IMR-90 (cell line): ENCODE results near the gene DISC1. TPM values are rescaled to one million over a fixed set of nuclear protein-coding genes. Genes with fewer than 3 reads are reported as not detected.

Experiments used
- ATAC-seq: fragments of 200-7000 bp; cut with Tn5 transposase; 2 replicates; pipeline ENCODE4 v1.9.1; 2020; ENCODE audit warnings: low read depth, mild to moderate bottlenecking, moderate library complexity
- BruUV-seq: library from RNA; stranded (reverse); fragments of 400-500 nt; replicated peaks from 2 replicates; lab custom pipeline; 2021; lab: Mats Ljungman, UMichigan
- CTCF ChIA-PET: fragments of 300-600 bp; formaldehyde crosslinking; extraction: SDS; loops from one replicate; lab custom pipeline; 2021; ENCODE audit warnings: antibody characterized with exemption; lab: Yijun Ruan, JAX
- POLR2A ChIA-PET: fragments of 300-600 bp; sonication (Branson Sonifier 250); formaldehyde crosslinking; loops from one replicate; lab custom pipeline; 2022; ENCODE audit warnings: antibody characterized with exemption; ENCODE audit not compliant: unreplicated experiment; lab: Charles Lee
- DNase-seq: peaks from one replicate; pipeline ENCODE4 v3.0.0; 2013
- H2AFZ ChIP-seq: replicated peaks from 2 replicates; pipeline ENCODE3; 2013; ENCODE audit warnings: low read length, mild to moderate bottlenecking; ENCODE audit not compliant: poor library complexity
- H2AK5ac ChIP-seq: 2 replicates; pipeline ENCODE4 v1.6.1; 2013; ENCODE audit warnings: low read depth, low read length, inconsistent platforms
- H2AK9ac ChIP-seq: replicated peaks from 2 replicates; pipeline ENCODE3; 2013; ENCODE audit warnings: mild to moderate bottlenecking, low read depth, low read length, moderate library complexity; ENCODE audit not compliant: poor library complexity
- H2BK120ac ChIP-seq: 2 replicates; pipeline ENCODE4 v1.6.1; 2013; ENCODE audit warnings: low read depth, low read length, inconsistent platforms
- H2BK15ac ChIP-seq: 3 replicates; pipeline ENCODE4 v1.6.1; 2013; ENCODE audit warnings: low read depth, low read length, inconsistent platforms
- H2BK20ac ChIP-seq: 2 replicates; pipeline ENCODE4 v1.6.1; 2013; ENCODE audit warnings: low read depth, mild to moderate bottlenecking, inconsistent platforms, low read length, moderate library complexity
- H2BK5ac ChIP-seq: 2 replicates; pipeline ENCODE4 v1.6.1; 2013; ENCODE audit warnings: mild to moderate bottlenecking, low read depth, low read length, inconsistent platforms; ENCODE audit not compliant: poor library complexity, severe bottlenecking
- H3K14ac ChIP-seq: replicated peaks from 2 replicates; pipeline ENCODE4 v1.6.1; 2013; ENCODE audit warnings: low read depth, low read length, inconsistent platforms
- H3K18ac ChIP-seq: 2 replicates; pipeline ENCODE4 v1.6.1; 2013; ENCODE audit warnings: low read depth, low read length, control low read depth
- H3K23ac ChIP-seq: 2 replicates; pipeline ENCODE4 v1.6.1; 2013; ENCODE audit warnings: low read depth, low read length, inconsistent platforms
- H3K27ac ChIP-seq: 2 replicates; pipeline ENCODE4 v1.5.1; 2013; ENCODE audit warnings: mild to moderate bottlenecking, control low read depth, low read length; ENCODE audit not compliant: insufficient read depth
- H3K27me3 ChIP-seq: 2 replicates; pipeline ENCODE4 v1.6.1; 2013; ENCODE audit warnings: low read length; ENCODE audit not compliant: control insufficient read depth, insufficient read depth
- H3K36me3 ChIP-seq: 2 replicates; pipeline ENCODE4 v1.6.1; 2013; ENCODE audit warnings: low read length, mixed read lengths; ENCODE audit not compliant: control insufficient read depth, insufficient read depth
- H3K4ac ChIP-seq: 2 replicates; pipeline ENCODE4 v1.6.1; 2013; ENCODE audit warnings: low read depth, low read length, inconsistent platforms
- H3K4me1 ChIP-seq: 2 replicates; pipeline ENCODE4 v1.6.1; 2013; ENCODE audit warnings: low read length, mixed read lengths; ENCODE audit not compliant: control insufficient read depth, insufficient read depth
- H3K4me2 ChIP-seq: 2 replicates; pipeline ENCODE4 v1.6.1; 2013; ENCODE audit warnings: low read depth, mild to moderate bottlenecking, control low read depth, low read length, moderate library complexity
- H3K4me3 ChIP-seq: 2 replicates; pipeline ENCODE4 v1.5.1; 2013; ENCODE audit warnings: low read depth, mild to moderate bottlenecking, control low read depth, low read length, moderate library complexity; ENCODE audit not compliant: insufficient read depth
- H3K56ac ChIP-seq: 2 replicates; pipeline ENCODE4 v1.6.1; 2013; ENCODE audit warnings: low read length, inconsistent platforms; ENCODE audit not compliant: insufficient read depth; ENCODE audit errors: extremely low read depth
- H3K79me1 ChIP-seq, 2 experiments: 2 replicates each; pipeline ENCODE4 v1.6.1; 2013; ENCODE audit warnings: low read length in 2 of 2, inconsistent platforms in 1 of 2, low read depth in 1 of 2
- H3K9ac ChIP-seq: 2 replicates; pipeline ENCODE4 v1.6.1; 2013; ENCODE audit warnings: low read depth, low read length, control low read depth
- H3K9me1 ChIP-seq: 2 replicates; pipeline ENCODE4 v1.6.1; 2013; ENCODE audit warnings: low read length, inconsistent platforms; ENCODE audit not compliant: insufficient read depth
- H3K9me3 ChIP-seq: 2 replicates; pipeline ENCODE4 v1.6.1; 2013; ENCODE audit warnings: low read length; ENCODE audit not compliant: control insufficient read depth, insufficient read depth
- H4K20me1 ChIP-seq: 2 replicates; pipeline ENCODE4 v1.6.1; 2013; ENCODE audit warnings: low read length, inconsistent platforms; ENCODE audit not compliant: insufficient read depth
- H4K5ac ChIP-seq: 2 replicates; pipeline ENCODE4 v1.6.1; 2013; ENCODE audit warnings: mild to moderate bottlenecking, low read depth, low read length, control low read depth
- H4K8ac ChIP-seq, 2 experiments: 2 replicates each; pipeline ENCODE4 v1.6.1; 2013; ENCODE audit warnings: low read depth in 2 of 2, low read length in 2 of 2, control low read depth in 1 of 2, inconsistent platforms in 1 of 2
- H4K91ac ChIP-seq: 2 replicates; pipeline ENCODE4 v1.6.1; 2013; ENCODE audit warnings: low read depth, low read length, inconsistent platforms; ENCODE audit not compliant: insufficient read depth
- BHLHE40 ChIP-seq: fragments of 150-350 bp; IDR thresholded peaks from 2 replicates; pipeline ENCODE4 v1.6.1; 2016; ENCODE audit warnings: mild to moderate bottlenecking, low read depth, low read length
- CEBPB ChIP-seq: IDR thresholded peaks from 2 replicates; pipeline ENCODE4 v1.6.1; 2012; ENCODE audit warnings: low read depth, low read length, improper control_type of control experiment
- CHD1 ChIP-seq: IDR thresholded peaks from 2 replicates; pipeline ENCODE4 v1.6.1; 2012; ENCODE audit warnings: low read depth, low read length, improper control_type of control experiment
- CTCF ChIP-seq: conservative IDR thresholded peaks from 2 replicates; pipeline ENCODE4 v1.5.1; 2012; ENCODE audit warnings: mild to moderate bottlenecking, low read depth, low read length, improper control_type of control experiment
- ELK1 ChIP-seq: fragments of 150-350 bp; IDR thresholded peaks from 2 replicates; pipeline ENCODE4 v1.6.1; 2016; ENCODE audit warnings: low read depth, mild to moderate bottlenecking, low read length, moderate library complexity, borderline replicate concordance
- MAFK ChIP-seq: IDR thresholded peaks from 2 replicates; pipeline ENCODE4 v1.6.1; 2012; ENCODE audit warnings: low read depth, low read length, improper control_type of control experiment
- MAZ ChIP-seq: IDR thresholded peaks from 2 replicates; pipeline ENCODE4 v1.6.1; 2012; ENCODE audit warnings: low read depth, mild to moderate bottlenecking, low read length, improper control_type of control experiment, moderate library complexity, borderline replicate concordance
- MXI1 ChIP-seq: IDR thresholded peaks from 2 replicates; pipeline ENCODE4 v1.6.1; 2012; ENCODE audit warnings: low read depth, mild to moderate bottlenecking, low read length, moderate library complexity, borderline replicate concordance
- NFE2L2 ChIP-seq: fragments of 150-350 bp; IDR thresholded peaks from 2 replicates; pipeline ENCODE4 v1.6.1; 2016; ENCODE audit warnings: low read depth, mild to moderate bottlenecking, low read length
- RAD21 ChIP-seq: IDR thresholded peaks from 2 replicates; pipeline ENCODE4 v1.6.1; 2012; ENCODE audit warnings: low read length, improper control_type of control experiment
- RCOR1 ChIP-seq: IDR thresholded peaks from 2 replicates; pipeline ENCODE4 v1.6.1; 2012; ENCODE audit warnings: mild to moderate bottlenecking, low read length, improper control_type of control experiment; ENCODE audit not compliant: insufficient replicate concordance
- RFX5 ChIP-seq: IDR thresholded peaks from 2 replicates; pipeline ENCODE4 v1.8.0; 2012; ENCODE audit warnings: low read depth, mild to moderate bottlenecking, low read length, moderate library complexity
- SMC3 ChIP-seq: fragments of 150-350 bp; IDR thresholded peaks from 2 replicates; pipeline ENCODE4 v1.6.1; 2016; ENCODE audit warnings: low read depth, mild to moderate bottlenecking, antibody characterized with exemption, low read length, moderate library complexity
- USF2 ChIP-seq: fragments of 150-350 bp; IDR thresholded peaks from 2 replicates; pipeline ENCODE4 v1.6.1; 2017; ENCODE audit warnings: mild to moderate bottlenecking, antibody characterized with exemption, low read length, low read depth
- WGBS, 2 experiments: methylation state at CpG; one replicate each; pipeline versions ENCODE4 v1.1.5 to v1.1.7; 2013; ENCODE audit warnings: missing lambda C conversion rate in 2 of 2; ENCODE audit not compliant: insufficient read length in 1 of 2; ENCODE audit errors: extremely low coverage in 2 of 2; 5-methylcytosine and 5-hydroxymethylcytosine counted together
- dilution Hi-C: fragments of 300-500 bp; cut with HindIII; formaldehyde crosslinking; loops from one replicate; pipeline ENCODE4 v1.14.3; 2018; ENCODE audit warnings: low sequenced_read_pairs; ENCODE audit not compliant: unreplicated experiment
- in situ Hi-C: fragments of 300-500 bp; cut with MboI; formaldehyde crosslinking; loops from 3 replicates; pipeline ENCODE4 v1.14.3; 2019; ENCODE audit warnings: low sequenced_read_pairs, inconsistent platforms, mixed read lengths
- intact Hi-C: fragments of 100-400 bp; cut with micrococcal nuclease; formaldehyde crosslinking; loops from 2 replicates; pipeline ENCODE4 v1.10.0; 2022
- polyA plus RNA-seq, 3 experiments: library from polyadenylated mRNA; depleted of rRNA; stranded (reverse); fragments of >200 nt; gene quantifications; 2 replicates each; pipeline ENCODE4 v1.2.3, GENCODE V29; 2012; ENCODE audit warnings: low replicate concordance in 1 of 3
- total RNA-seq: library from RNA; depleted of rRNA; stranded (reverse); fragments of >200 nt; gene quantifications from 2 replicates; pipeline ENCODE4 v1.2.3, GENCODE V29; 2012

Gene DISC1
- total and polyA plus RNA-seq, 2 of the 4 experiments (the other 2 are of a cell fraction): 2.2 to 7.0 TPM

GRCh38 chr1:231576804-231577718 lies 49.5 kb upstream of the DISC1 start:
- no peaks in the 10 kb centered on the region for H3K27me3 ChIP-seq
- BruUV-seq: no TSS peak
- H3K9ac ChIP-seq: no peak overlapping the region
- no peak overlapping the region for H2AK5ac ChIP-seq
- H3K23ac ChIP-seq: no peak overlapping the region
- no peak overlapping the region for H4K91ac ChIP-seq
- WGBS, 2 experiments: 100% methylated on average over 1 of the region's 11 CpGs; no CpG with 5 or more reads in 1 of the 2 experiments
- ATAC-seq (no peak), DNase-seq (no peak)
- H3K4me2 ChIP-seq: no peak overlapping the region
- no peak overlapping the region for H2BK15ac ChIP-seq
- H3K27ac ChIP-seq: no peak overlapping the region
- no peak overlapping the region for H3K18ac ChIP-seq
- H3K4ac ChIP-seq: no peak overlapping the region
- no peak overlapping the region for H3K4me3 ChIP-seq
- no peaks in the 10 kb centered on the region for H3K79me1 ChIP-seq
- no peak overlapping the region for H2BK5ac ChIP-seq
- CTCF ChIA-PET: interaction anchor here (0.6 kb wide), 1 partner anchor 599 kb away, joined by 4 read pairs; the partner anchor contains the start of gene TTC13
- intact Hi-C loops (no loop called here), dilution Hi-C loops (no loop called here), in situ Hi-C loops (no loop called here)
- no peaks in the 10 kb centered on the region for H3K36me3 ChIP-seq
- H3K56ac ChIP-seq: no peak overlapping the region
- POLR2A ChIA-PET: no interaction called here
- no peak overlapping the region for H2BK120ac ChIP-seq
- no peak overlapping the region for H2AK9ac ChIP-seq
- no peak overlapping the region for H4K8ac ChIP-seq
- H2AFZ ChIP-seq: no peak overlapping the region
- H3K9me3 ChIP-seq: no peaks in the 10 kb centered on the region
- H4K5ac ChIP-seq: no peak overlapping the region
- H4K20me1 ChIP-seq: no peaks in the 10 kb centered on the region
- H3K9me1 ChIP-seq: no peaks in the 10 kb centered on the region
- H2BK20ac ChIP-seq: no peak overlapping the region
- H3K14ac ChIP-seq: no peak overlapping the region
- H3K4me1 ChIP-seq: no peaks in the 10 kb centered on the region
- TF ChIP-seq NFE2L2: no peak
- no peak for TF ChIP-seq MXI1
- TF ChIP-seq MAZ: no peak
- no peak for TF ChIP-seq MAFK
- no peak for TF ChIP-seq RCOR1
- no peak for TF ChIP-seq CHD1
- no peak for TF ChIP-seq SMC3
- no peak for TF ChIP-seq RAD21
- TF ChIP-seq CEBPB: no peak
- no peak for TF ChIP-seq BHLHE40
- TF ChIP-seq USF2: no peak
- TF ChIP-seq ELK1: no peak
- no peak for TF ChIP-seq RFX5
- TF ChIP-seq CTCF: no peak
